ENCODE measurements around the gene ZNF776.

ZNF776 gene

GRCh38 chr19:57747472-57747807 lies 825 bp downstream of the ZNF776 start:
- Histone ChIP-seq H3K4me3 (ENCODE audit: low read length) (peak overlapping the region; percentile 88), H3F3A (ENCODE audit: control insufficient read depth, insufficient read depth) (no peaks in the 10 kb centered on the region), H3K27me3 (ENCODE audit: control insufficient read depth, low read length) (no peaks in the 10 kb centered on the region), H3K4me2 (ENCODE audit: low read length) (peak overlapping the region; percentile 93), H3K9me2 (replicated peaks; ENCODE audit: control insufficient read depth, low read length) (no peaks in the 10 kb centered on the region), H4K20me1 (ENCODE audit: control insufficient read depth, insufficient read depth, low read depth, low read length) (no peaks in the 10 kb centered on the region), H3K79me2 (ENCODE audit: control insufficient read depth, low read length) (peaks cover 23% of the 10 kb centered on the region), H3K9me3 (ENCODE audit: control insufficient read depth, insufficient read depth, low read length) (peaks cover 42% of the 10 kb centered on the region), H3K27ac (ENCODE audit: low read depth, low read length) (no peak overlapping the region), H3K4me1 (ENCODE audit: control insufficient read depth, low read length) (peaks cover 11% of the 10 kb centered on the region), H3K36me3 (ENCODE audit: control insufficient read depth, low read length) (peaks cover 44% of the 10 kb centered on the region)
- TF ChIP-seq CTCF (IDR thresholded peaks at IDR 0.05; ENCODE audit: low read depth, low read length, poor library complexity, severe bottlenecking) (no peak), EZH2phosphoT487 (IDR thresholded peaks at IDR 0.05; ENCODE audit: borderline replicate concordance, low read length) (no peak)

- no peaks in the 10 kb centered on the region for H4K20me1 ChIP-seq (ENCODE audit: control insufficient read depth, insufficient read depth, low read depth, low read length)
- H3K27ac ChIP-seq (ENCODE audit: low read depth, low read length): no peak overlapping the region
- H3K9me2 ChIP-seq (replicated peaks; ENCODE audit: control insufficient read depth, low read length): no peaks in the 10 kb centered on the region
- H3K4me2 ChIP-seq (ENCODE audit: low read length): peak overlapping the region; percentile 93
- peaks cover 48% of the 10 kb centered on the region for H3K9me3 ChIP-seq (ENCODE audit: control insufficient read depth, insufficient read depth, low read length)
- no peaks in the 10 kb centered on the region for H3F3A ChIP-seq (ENCODE audit: control insufficient read depth, insufficient read depth)
- peaks cover 23% of the 10 kb centered on the region for H3K79me2 ChIP-seq (ENCODE audit: control insufficient read depth, low read length)
- peak overlapping the region; percentile 88 for H3K4me3 ChIP-seq (ENCODE audit: low read length)
- H3K27me3 ChIP-seq (ENCODE audit: control insufficient read depth, low read length): no peaks in the 10 kb centered on the region
- H3K4me1 ChIP-seq (ENCODE audit: control insufficient read depth, low read length): peaks cover 11% of the 10 kb centered on the region
- no peak for TF ChIP-seq EZH2phosphoT487 (IDR thresholded peaks at IDR 0.05; ENCODE audit: borderline replicate concordance, low read length)
- TF ChIP-seq CTCF (IDR thresholded peaks at IDR 0.05; ENCODE audit: low read depth, low read length, poor library complexity, severe bottlenecking): no peak
- H3K36me3 ChIP-seq (ENCODE audit: control insufficient read depth, low read length): peaks cover 50% of the 10 kb centered on the region
Measured at GRCh38 chr19:57748029-57748428, 1.4 kb downstream of the ZNF776 start.

GRCh38 chr19:57754091-57754673 lies 7.6 kb downstream of the ZNF776 start:
- Histone ChIP-seq H3F3A (ENCODE audit: control insufficient read depth, insufficient read depth) (no peaks in the 10 kb centered on the region), H3K4me2 (ENCODE audit: low read length) (no peak overlapping the region), H4K20me1 (ENCODE audit: control insufficient read depth, insufficient read depth, low read depth, low read length) (no peaks in the 10 kb centered on the region), H3K4me1 (ENCODE audit: control insufficient read depth, low read length) (no peaks in the 10 kb centered on the region), H3K79me2 (ENCODE audit: control insufficient read depth, low read length) (peaks cover 3% of the 10 kb centered on the region), H3K9me3 (ENCODE audit: control insufficient read depth, insufficient read depth, low read length) (peaks cover 53% of the 10 kb centered on the region), H3K27me3 (ENCODE audit: control insufficient read depth, low read length) (no peaks in the 10 kb centered on the region), H3K4me3 (ENCODE audit: low read length) (no peak overlapping the region), H3K9me2 (replicated peaks; ENCODE audit: control insufficient read depth, low read length) (no peaks in the 10 kb centered on the region), H3K27ac (ENCODE audit: low read depth, low read length) (no peak overlapping the region), H3K36me3 (ENCODE audit: control insufficient read depth, low read length) (peaks cover 79% of the 10 kb centered on the region)
- no peak for TF ChIP-seq EZH2phosphoT487 (IDR thresholded peaks at IDR 0.05; ENCODE audit: borderline replicate concordance, low read length)
- TF ChIP-seq CTCF (IDR thresholded peaks at IDR 0.05; ENCODE audit: low read depth, low read length, poor library complexity, severe bottlenecking): no peak

Data from DOHH2 (cell line).